Subcutaneous abdominal adipose tissue (tissue), 5 donors: ENCODE results near the gene ZNF8.
"Not testable (repeated sequence)": the region's sequence is repeated elsewhere in the genome, so short reads cannot be mapped to it uniquely, and the experiment has no call there.

Source experiments
- H3K27ac ChIP-seq: one replicate; pipeline ENCODE4 v1.7.0; 2013; ENCODE audit warnings: low read depth, mild to moderate bottlenecking, inconsistent platforms, low read length, moderate library complexity
- H3K27me3 ChIP-seq, 5 donors: one replicate each; pipeline ENCODE4 v1.7.0; 2013; ENCODE audit warnings: low read length in 5 of 5, inconsistent platforms in 1 of 5; ENCODE audit not compliant: control insufficient read depth in 5 of 5, insufficient read depth in 4 of 5
- H3K36me3 ChIP-seq, 5 donors: one replicate each; pipeline ENCODE4 v1.7.0; 2013; ENCODE audit warnings: low read length in 5 of 5; ENCODE audit not compliant: control insufficient read depth in 5 of 5, insufficient read depth in 5 of 5
- H3K4me1 ChIP-seq, 5 donors: one replicate each; pipeline ENCODE4 v1.7.0; 2013; ENCODE audit warnings: low read length in 5 of 5, mild to moderate bottlenecking in 3 of 5, moderate library complexity in 1 of 5; ENCODE audit not compliant: control insufficient read depth in 5 of 5, insufficient read depth in 5 of 5
- H3K4me3 ChIP-seq, 5 donors: one replicate each; pipeline ENCODE4 v1.7.0; 2013; ENCODE audit warnings: low read length in 5 of 5, low read depth in 1 of 5
- H3K9ac ChIP-seq, 5 donors: one replicate each; pipeline ENCODE4 v1.7.0; 2013; ENCODE audit warnings: low read length in 5 of 5, mild to moderate bottlenecking in 4 of 5, moderate library complexity in 3 of 5
- H3K9me3 ChIP-seq, 5 donors: one replicate each; pipeline ENCODE4 v1.7.0; 2013; ENCODE audit warnings: low read length in 5 of 5; ENCODE audit not compliant: control insufficient read depth in 5 of 5
- donor health status: healthy.
- donor health status: healthy.
- donor health status: healthy.
- donor health status: healthy.
- donor health status: healthy.

ZNF8 gene

DNA sequence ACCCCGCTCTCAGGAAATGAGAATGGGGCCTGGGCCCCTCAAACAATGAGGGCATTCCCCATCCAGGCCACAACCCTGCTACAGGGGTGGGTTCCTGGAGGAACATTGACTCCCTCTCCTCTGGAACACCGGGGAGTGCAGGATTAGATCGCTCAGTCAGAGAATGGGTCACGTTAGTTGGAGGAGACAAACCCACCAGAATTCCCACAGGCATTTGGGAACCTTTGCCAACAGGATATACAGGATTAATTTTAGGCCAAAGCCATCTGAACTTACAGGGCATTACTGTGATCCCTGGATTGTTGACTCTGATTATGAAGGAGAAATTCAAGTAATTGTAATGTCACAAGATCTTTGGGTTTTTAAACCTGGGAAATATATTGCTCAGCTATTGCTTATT is 29.0 kb downstream of the ZNF8 start:
- Histone ChIP-seq H3K4me3 (no peak overlapping the region), H3K9me3 (no peaks in the 10 kb centered on the region), H3K9ac (no peak overlapping the region), H3K4me1 (peaks cover 10 to 26% (median 16%) of the 10 kb centered on the region in 5 donors), H3K27ac (no peak overlapping the region), H3K27me3 (peaks cover 0 to 3% (median 0%) of the 10 kb centered on the region in 5 donors), H3K36me3 (peaks cover 16 to 35% (median 24%) of the 10 kb centered on the region in 5 donors)

DNA sequence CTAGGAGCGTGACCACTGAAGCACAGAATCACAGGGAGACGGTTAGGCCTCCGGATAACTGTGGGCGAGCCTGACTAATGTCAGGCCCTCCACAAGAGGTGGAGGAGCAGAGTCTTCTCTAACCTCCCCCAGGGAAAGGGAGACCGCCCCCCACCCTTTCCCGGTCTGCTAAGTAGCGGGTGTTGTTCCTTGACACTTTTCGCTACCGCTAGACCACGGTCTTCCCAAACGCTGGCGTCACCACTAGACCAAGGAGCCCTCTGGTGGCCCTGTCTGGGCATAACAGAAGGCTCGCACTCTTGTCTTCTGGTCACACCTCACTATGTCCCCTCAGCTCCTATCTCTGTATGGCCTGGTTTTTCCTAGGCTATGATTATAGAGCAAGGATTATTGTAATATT is 31.9 kb downstream of the ZNF8 start:
- H3K9ac ChIP-seq, H3K27ac ChIP-seq, H3K9me3 ChIP-seq, H3K4me3 ChIP-seq, H3K27me3 ChIP-seq: not testable (repeated sequence)
- H3K36me3 ChIP-seq = peaks cover 24 to 61% (median 50%) of the 10 kb centered on the region in 5 donors
- H3K4me1 ChIP-seq = peaks cover 5 to 15% (median 7%) of the 10 kb centered on the region in 5 donors

DNA sequence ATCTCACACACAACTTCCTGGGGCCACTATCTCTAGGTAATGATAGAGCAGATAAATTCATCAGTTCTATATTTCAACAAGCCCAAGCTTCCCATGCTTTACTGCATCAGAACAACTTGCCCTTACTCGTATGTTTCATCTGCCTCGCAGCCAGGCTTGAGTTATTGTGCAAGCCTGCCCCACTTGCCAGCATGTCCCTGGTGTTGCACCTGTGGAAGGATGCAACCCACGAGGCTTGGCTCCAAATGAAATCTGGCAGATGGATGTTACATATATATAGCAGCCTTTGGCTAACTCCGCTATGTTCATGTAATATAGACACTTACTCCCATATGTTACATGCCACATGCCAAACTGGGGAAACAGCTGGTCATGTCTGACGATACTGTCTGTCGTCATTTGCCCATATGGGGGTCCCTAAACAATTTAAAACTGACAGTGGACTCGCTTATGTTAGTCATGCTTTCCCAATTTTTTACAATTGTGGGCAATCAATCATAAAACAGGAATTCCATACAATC is 32.6 kb downstream of the ZNF8 start:
- Histone ChIP-seq H3K36me3 (peaks cover 24 to 69% (median 55%) of the 10 kb centered on the region in 5 donors), H3K4me1 (peaks cover 0 to 7% (median under 1%) of the 10 kb centered on the region in 5 donors), H3K27ac (no peak overlapping the region), H3K4me3 (no peak overlapping the region), H3K9ac (no peak overlapping the region), H3K9me3 (no peaks in the 10 kb centered on the region), H3K27me3 (no peaks in the 10 kb centered on the region)

DNA sequence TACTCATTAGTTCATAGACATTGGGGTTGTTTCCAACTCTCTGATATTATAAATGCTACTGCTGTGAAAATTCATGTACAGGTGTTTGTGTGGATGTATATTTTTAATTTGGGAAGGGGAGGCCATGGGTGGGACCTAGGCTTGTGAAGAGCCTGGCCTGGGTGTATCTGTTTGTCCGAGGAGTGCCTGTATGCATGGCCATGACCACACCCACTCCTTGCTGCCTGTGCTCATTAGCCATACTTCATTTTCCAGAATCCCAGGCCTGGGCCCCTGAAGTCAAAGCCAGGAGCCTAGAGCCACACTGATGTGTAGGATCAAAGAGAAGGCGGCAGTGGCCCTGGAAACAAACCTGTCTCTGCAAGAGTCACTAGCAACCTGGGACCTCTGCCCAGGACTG is 36.8 kb downstream of the ZNF8 start:
- peaks cover 0 to 3% (median 0%) of the 10 kb centered on the region in 5 donors for H3K4me1 ChIP-seq
- H3K27ac ChIP-seq = no peak overlapping the region
- H3K36me3 ChIP-seq = peaks cover 8 to 63% (median 53%) of the 10 kb centered on the region in 5 donors
- H3K9ac ChIP-seq = no peak overlapping the region
- no peak overlapping the region for H3K4me3 ChIP-seq
- no peaks in the 10 kb centered on the region for H3K9me3 ChIP-seq
- H3K27me3 ChIP-seq = no peaks in the 10 kb centered on the region

DNA sequence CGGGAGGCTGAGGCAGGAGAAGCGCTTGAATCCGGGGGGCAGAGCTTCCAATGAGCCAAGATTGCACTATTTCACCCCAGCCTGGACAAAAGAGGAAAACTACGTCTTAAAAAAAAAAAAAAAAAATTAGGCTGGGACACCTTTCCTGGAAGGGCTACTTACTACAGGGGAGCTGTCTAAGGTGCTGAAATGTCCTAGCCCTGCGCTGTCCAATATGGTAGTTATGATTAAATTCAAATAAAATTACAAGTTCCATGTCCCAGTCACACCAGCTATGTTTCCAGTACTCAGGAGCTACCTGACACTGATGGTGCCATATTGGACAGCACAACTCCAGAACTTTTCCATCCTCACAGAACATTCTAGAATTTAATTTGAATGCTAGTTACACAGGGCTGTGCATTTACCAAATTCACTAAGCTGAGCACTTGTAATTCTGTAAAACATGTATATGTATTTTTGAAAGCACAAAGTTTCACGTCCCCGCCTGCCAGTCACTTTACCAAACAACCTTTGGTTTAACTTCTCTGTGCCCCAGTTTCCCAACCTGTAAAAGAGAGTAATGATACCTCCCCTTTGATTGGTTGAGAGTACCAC is 38.8 kb downstream of the ZNF8 start:
- Histone ChIP-seq H3K9me3 (no peaks in the 10 kb centered on the region), H3K36me3 (peaks cover 8 to 56% (median 43%) of the 10 kb centered on the region in 5 donors), H3K9ac (no peak overlapping the region), H3K4me3 (no peak overlapping the region), H3K27ac (no peak overlapping the region), H3K4me1 (peaks cover 0 to 3% (median 0%) of the 10 kb centered on the region in 5 donors), H3K27me3 (no peaks in the 10 kb centered on the region)

DNA sequence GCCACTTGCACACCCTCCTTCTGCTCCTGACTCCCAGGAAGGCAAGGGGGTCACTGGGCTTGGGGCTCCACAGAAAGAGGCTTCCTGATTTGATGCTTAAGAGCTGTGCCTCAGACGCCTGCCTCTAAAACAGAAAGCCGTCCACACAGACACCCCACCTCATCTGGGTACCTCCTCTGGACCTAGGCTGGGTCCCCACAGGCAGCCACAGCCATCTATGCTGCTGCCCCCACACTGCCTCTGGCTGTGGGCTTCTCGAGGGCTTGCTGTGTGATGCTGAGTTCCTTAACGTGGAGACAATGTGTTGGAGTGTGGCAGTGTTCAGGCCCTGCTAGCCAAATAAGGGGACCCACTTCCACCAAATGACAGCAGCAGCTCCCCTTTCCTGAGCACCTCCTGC is 39.5 kb downstream of the ZNF8 start:
- Histone ChIP-seq H3K27me3 (no peaks in the 10 kb centered on the region), H3K4me3 (no peak overlapping the region), H3K36me3 (peaks cover 8 to 49% (median 39%) of the 10 kb centered on the region in 5 donors), H3K9me3 (no peaks in the 10 kb centered on the region), H3K9ac (no peak overlapping the region), H3K27ac (no peak overlapping the region), H3K4me1 (peaks cover 0 to 3% (median 0%) of the 10 kb centered on the region in 5 donors)

DNA sequence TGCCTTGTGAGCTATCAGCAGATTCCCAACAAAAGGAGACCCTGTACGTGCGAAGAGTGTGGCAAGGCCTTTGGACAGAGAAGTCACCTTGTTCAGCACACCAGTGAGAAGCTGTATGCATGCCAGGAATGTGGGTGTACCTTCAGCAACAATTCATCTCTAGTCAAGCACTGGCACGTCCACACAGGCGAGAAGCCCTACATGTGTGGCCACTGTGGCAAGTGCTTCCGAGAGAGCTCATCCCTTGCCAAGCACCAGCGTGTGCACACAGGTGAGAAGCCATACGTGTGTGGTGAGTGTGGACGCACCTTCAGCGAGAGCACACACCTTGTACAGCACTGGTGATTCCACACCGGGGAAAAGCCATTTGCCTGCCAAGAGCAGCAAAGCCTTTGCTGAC is 40.5 kb downstream of the ZNF8 start:
- peaks cover 0 to 3% (median 0%) of the 10 kb centered on the region in 5 donors for H3K4me1 ChIP-seq
- H3K9me3 ChIP-seq = no peaks in the 10 kb centered on the region
- H3K27me3 ChIP-seq = no peaks in the 10 kb centered on the region
- H3K4me3 ChIP-seq = no peak overlapping the region
- H3K9ac ChIP-seq = no peak overlapping the region
- no peak overlapping the region for H3K27ac ChIP-seq
- H3K36me3 ChIP-seq = peaks cover 3 to 40% (median 29%) of the 10 kb centered on the region in 5 donors

DNA sequence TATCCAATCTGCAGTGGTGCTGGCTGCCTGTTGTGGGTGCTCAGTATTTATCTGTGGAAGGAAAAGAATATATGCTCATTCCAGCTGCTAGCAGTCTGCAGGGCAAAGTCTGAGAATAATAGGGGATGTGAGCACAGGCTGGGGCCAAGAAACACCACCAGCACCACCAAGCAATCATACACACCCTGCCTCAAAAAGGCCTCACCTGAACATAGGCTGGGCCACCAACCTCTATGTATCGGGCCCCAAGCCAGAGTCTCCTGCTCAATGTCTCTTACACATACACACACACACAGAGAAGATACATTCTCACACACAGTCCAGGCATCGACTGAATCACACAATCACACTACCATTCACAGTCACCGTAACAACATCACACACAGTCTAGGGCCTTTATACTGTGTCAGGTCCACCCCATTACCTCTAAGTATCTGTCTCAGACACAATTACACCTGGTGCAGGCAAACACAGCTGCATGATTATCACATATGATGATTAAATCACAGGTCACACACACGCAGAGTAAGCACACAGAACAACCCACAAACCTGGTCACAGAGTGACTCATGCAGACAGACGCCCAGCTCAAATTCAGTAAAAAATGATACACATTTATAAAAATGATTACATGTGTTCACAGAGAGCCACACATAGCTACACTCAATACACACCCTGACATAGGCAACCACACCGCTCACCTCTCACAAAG is 46.7 kb downstream of the ZNF8 start:
- Histone ChIP-seq H3K9ac (peak overlapping the region in 2 of 5 donors; percentile 87 to 93), H3K9me3 (no peaks in the 10 kb centered on the region), H3K4me3 (peak overlapping the region; percentile 86 to 99 (median 88)), H3K4me1 (peaks cover 10 to 35% (median 26%) of the 10 kb centered on the region in 5 donors), H3K36me3 (peaks cover 0 to 10% (median 7%) of the 10 kb centered on the region in 5 donors), H3K27me3 (no peaks in the 10 kb centered on the region), H3K27ac (no peak overlapping the region)

DNA sequence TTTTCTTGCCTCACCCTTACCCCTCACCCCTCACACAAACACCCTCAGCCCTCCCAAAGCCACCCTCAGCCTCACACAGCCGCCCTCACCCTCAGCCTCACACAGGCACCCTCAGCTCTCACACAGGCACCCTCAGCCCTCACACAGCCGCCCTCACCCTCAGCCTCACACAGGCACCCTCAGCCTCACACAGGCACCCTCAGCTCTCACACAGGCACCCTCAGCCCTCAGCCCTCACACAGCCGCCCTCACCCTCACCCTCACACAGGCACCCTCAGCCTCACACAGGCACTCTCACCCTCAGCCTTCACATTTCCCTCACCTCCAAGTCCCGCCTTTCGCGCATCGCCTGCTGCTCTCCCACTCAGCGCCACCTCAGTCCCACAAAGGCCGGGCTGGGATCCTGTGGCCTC is 47.8 kb downstream of the ZNF8 start:
- no peaks in the 10 kb centered on the region for H3K27me3 ChIP-seq
- peak overlapping the region; percentile 56 to 93 (median 87) for H3K9ac ChIP-seq
- H3K9me3 ChIP-seq = no peaks in the 10 kb centered on the region
- peaks cover 0 to 10% (median 7%) of the 10 kb centered on the region in 5 donors for H3K36me3 ChIP-seq
- H3K4me3 ChIP-seq = peak overlapping the region; percentile 86 to 99 (median 88)
- H3K27ac ChIP-seq = peak overlapping the region; percentile 82
- peaks cover 10 to 38% (median 26%) of the 10 kb centered on the region in 5 donors for H3K4me1 ChIP-seq
